ENCODE measurements around the gene PRDM5.

- TF ChIP-seq CTCF (IDR thresholded peaks at IDR 0.05; ENCODE audit: low read depth, low read length) (no peak), POLR2A (IDR thresholded peaks at IDR 0.05; ENCODE audit: extremely low read depth, insufficient read length) (no peak), MYC (IDR thresholded peaks at IDR 0.05; ENCODE audit: low read depth, low read length) (no peak)
Observed at GRCh38 chr4:120720354-120720934, 202.1 kb downstream of the PRDM5 start.

Data from NB4 (cell line).